ENCODE measurements around the gene HDGFL3.

DNA sequence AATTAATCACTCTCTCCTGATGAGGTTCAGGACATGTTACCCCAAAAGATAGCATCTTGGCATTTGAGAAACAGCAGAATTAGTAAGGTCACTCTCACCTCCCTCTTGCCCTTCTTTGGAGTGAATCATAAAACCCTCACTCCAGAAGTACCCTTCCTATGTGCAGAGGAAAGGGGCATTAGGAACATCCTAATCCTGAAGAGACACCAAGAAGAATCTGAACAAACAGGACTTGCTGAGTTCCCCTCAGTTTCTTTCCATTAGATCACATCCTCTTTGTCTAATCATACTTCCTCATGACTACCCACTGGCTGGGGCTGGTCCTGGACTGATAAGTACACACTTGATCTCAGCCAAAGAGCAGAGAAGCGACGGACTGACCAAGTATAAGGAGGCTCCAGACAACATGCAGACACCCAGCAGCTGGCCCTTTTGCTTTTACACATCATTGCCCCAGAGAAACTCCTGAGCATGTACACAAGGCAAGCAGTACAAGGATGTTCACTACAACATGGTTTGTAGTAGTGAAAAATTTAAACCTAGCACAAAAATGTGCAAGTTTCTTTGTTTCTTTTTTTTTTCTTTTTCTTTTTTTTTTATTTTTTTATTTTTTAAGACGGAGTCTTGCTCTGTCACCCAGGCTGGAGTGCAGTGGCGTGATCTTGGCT is 115.2 kb downstream of the HDGFL3 start:
- TF ChIP-seq, protein P1, sequence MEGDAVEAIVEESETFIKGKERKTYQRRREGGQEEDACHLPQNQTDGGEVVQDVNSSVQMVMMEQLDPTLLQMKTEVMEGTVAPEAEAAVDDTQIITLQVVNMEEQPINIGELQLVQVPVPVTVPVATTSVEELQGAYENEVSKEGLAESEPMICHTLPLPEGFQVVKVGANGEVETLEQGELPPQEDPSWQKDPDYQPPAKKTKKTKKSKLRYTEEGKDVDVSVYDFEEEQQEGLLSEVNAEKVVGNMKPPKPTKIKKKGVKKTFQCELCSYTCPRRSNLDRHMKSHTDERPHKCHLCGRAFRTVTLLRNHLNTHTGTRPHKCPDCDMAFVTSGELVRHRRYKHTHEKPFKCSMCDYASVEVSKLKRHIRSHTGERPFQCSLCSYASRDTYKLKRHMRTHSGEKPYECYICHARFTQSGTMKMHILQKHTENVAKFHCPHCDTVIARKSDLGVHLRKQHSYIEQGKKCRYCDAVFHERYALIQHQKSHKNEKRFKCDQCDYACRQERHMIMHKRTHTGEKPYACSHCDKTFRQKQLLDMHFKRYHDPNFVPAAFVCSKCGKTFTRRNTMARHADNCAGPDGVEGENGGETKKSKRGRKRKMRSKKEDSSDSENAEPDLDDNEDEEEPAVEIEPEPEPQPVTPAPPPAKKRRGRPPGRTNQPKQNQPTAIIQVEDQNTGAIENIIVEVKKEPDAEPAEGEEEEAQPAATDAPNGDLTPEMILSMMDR (IDR thresholded peaks at IDR 0.05; ENCODE audit: extremely low read depth in 1 of 2, insufficient read depth in 1 of 2, low read depth in 1 of 2, low read length in 2 of 2): no peak
- TF ChIP-seq POLR2A (IDR thresholded peaks at IDR 0.05; ENCODE audit: low read depth, low read length) (peak; percentile 84), POLR2AphosphoS5 (IDR thresholded peaks at IDR 0.05; ENCODE audit: insufficient read depth, low read depth, low read length) (peak; percentile 87), EZH2 (IDR thresholded peaks at IDR 0.05; ENCODE audit: borderline replicate concordance, low read depth, low read length, severe bottlenecking) (no peak), MYC (IDR thresholded peaks at IDR 0.05; ENCODE audit: low read depth, low read length) (no peak), FOS (IDR thresholded peaks at IDR 0.05; ENCODE audit: borderline replicate concordance, insufficient read depth, low read length) (peak; percentile 72), MAX (IDR thresholded peaks at IDR 0.05; ENCODE audit: insufficient read depth, insufficient read length) (no peak), GATA2 (IDR thresholded peaks at IDR 0.05; ENCODE audit: insufficient read depth, insufficient read length, low read depth, low read length) (peak; percentile 94)

All from endothelial cell of umbilical vein (primary cell).